COLO829 (cell line): ENCODE data around the gene DOCK4.

Experiments used
- DNase-seq: peaks from one replicate; pipeline ENCODE4 v3.0.0; 2012; ENCODE audit warnings: low spot score

The DOCK4 gene

GRCh38 chr7:111758332-111758731, 447.9 kb downstream of the DOCK4 start:
- DNase-seq, result no peak

GRCh38 chr7:111756687-111757178, 449.5 kb downstream of the DOCK4 start:
- DNase-seq, result peak; percentile 76

- DNase-seq, result no peak
Measured at GRCh38 chr7:111755383-111755782, 450.8 kb downstream of the DOCK4 start.

- no peak for DNase-seq
Measured at GRCh38 chr7:111753968-111754367, 452.2 kb downstream of the DOCK4 start.

GRCh38 chr7:111752022-111752582, 454.1 kb downstream of the DOCK4 start:
- DNase-seq, result peak; percentile 77

- no peak for DNase-seq
Measured at GRCh38 chr7:111750878-111751277, 455.3 kb downstream of the DOCK4 start.

- DNase-seq, result no peak
Measured at GRCh38 chr7:111750228-111750627, 456.0 kb downstream of the DOCK4 start.

GRCh38 chr7:111749625-111750024, 456.6 kb downstream of the DOCK4 start:
- no peak for DNase-seq

GRCh38 chr7:111747718-111748117, 458.5 kb downstream of the DOCK4 start:
- DNase-seq, result no peak

- DNase-seq, result no peak
Measured at GRCh38 chr7:111746950-111747349, 459.2 kb downstream of the DOCK4 start.

- DNase-seq, result no peak
Measured at GRCh38 chr7:111744501-111745155, 461.6 kb downstream of the DOCK4 start.

- DNase-seq, result no peak
Measured at GRCh38 chr7:111743244-111743847, 462.9 kb downstream of the DOCK4 start.

GRCh38 chr7:111741811-111742240, 464.4 kb downstream of the DOCK4 start:
- DNase-seq, result peak; percentile 87

GRCh38 chr7:111740942-111741341, 465.3 kb downstream of the DOCK4 start:
- DNase-seq, result no peak

GRCh38 chr7:111736552-111736874, 469.7 kb downstream of the DOCK4 start:
- DNase-seq, result peak; percentile 80

GRCh38 chr7:111735661-111736551, 470.3 kb downstream of the DOCK4 start:
- peak; percentile 90 for DNase-seq

GRCh38 chr7:111734954-111735660, 471.1 kb downstream of the DOCK4 start:
- DNase-seq, result no peak

GRCh38 chr7:111732923-111733322, 473.3 kb downstream of the DOCK4 start:
- no peak for DNase-seq

- peak; percentile 51 for DNase-seq
Measured at GRCh38 chr7:111730476-111731300, 475.5 kb downstream of the DOCK4 start.

- DNase-seq, result no peak
Measured at GRCh38 chr7:111730057-111730456, 476.1 kb downstream of the DOCK4 start.

GRCh38 chr7:111729483-111729882, 476.7 kb downstream of the DOCK4 start:
- DNase-seq, result no peak
